ENCODE data around the gene RMDN2.

DNA sequence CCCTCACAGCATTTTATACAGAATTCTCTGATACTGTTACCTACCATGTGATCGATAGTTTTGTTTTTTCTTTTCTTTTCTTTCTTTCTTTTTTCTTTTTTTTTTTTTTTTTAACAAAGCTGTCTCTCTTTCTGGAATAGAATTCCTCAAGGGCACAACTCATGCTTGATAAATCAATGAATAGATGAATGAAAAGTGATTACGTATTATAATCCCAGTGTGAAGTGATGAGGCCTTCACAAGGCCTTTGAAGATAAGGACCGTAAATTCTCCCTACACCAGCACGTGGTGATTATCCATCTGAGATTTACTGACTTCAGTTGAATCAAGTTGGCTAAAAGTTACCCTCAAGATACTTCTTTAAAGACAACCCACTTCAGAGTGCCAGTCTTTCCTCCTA, 46.6 kb upstream of the RMDN2 start:
- TF ChIP-seq, protein P1, sequence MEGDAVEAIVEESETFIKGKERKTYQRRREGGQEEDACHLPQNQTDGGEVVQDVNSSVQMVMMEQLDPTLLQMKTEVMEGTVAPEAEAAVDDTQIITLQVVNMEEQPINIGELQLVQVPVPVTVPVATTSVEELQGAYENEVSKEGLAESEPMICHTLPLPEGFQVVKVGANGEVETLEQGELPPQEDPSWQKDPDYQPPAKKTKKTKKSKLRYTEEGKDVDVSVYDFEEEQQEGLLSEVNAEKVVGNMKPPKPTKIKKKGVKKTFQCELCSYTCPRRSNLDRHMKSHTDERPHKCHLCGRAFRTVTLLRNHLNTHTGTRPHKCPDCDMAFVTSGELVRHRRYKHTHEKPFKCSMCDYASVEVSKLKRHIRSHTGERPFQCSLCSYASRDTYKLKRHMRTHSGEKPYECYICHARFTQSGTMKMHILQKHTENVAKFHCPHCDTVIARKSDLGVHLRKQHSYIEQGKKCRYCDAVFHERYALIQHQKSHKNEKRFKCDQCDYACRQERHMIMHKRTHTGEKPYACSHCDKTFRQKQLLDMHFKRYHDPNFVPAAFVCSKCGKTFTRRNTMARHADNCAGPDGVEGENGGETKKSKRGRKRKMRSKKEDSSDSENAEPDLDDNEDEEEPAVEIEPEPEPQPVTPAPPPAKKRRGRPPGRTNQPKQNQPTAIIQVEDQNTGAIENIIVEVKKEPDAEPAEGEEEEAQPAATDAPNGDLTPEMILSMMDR (IDR thresholded peaks at IDR 0.05; ENCODE audit: low read depth, low read length) = no peak
- TF ChIP-seq EZH2phosphoT487 (IDR thresholded peaks at IDR 0.05; ENCODE audit: low read depth) = no peak

Data from OCI-LY3 (cell line).